Naive thymus-derived CD4-positive, alpha-beta T cell (primary cell): ENCODE measurements around the gene TTBK1. TPM values are rescaled to one million over a fixed set of nuclear protein-coding genes. Genes with fewer than 3 reads are reported as not detected.

Experiments used
- ATAC-seq: fragments of 150-1000 bp; cut with Tn5 transposase; 2 replicates; pipeline ENCODE4 v1.10.0; 2021; ENCODE audit warnings: mild to moderate bottlenecking, moderate library complexity
- CTCF ChIA-PET: fragments of 350-600 bp; sonication (Branson Sonifier 250); formaldehyde crosslinking; loops from one replicate; lab custom pipeline; 2021; ENCODE audit warnings: antibody characterized with exemption; lab: Charles Lee
- POLR2A ChIA-PET: fragments of 350-600 bp; sonication (Branson Sonifier 250); formaldehyde crosslinking; loops from one replicate; lab custom pipeline; 2021; ENCODE audit warnings: antibody characterized with exemption, inconsistent platforms; lab: Charles Lee
- DNase-seq, 9 donors: peaks; one replicate each; pipeline versions ENCODE4 v3.0.0 to v3.0.0-alpha.2; 2020 to 2022; ENCODE audit warnings: mixed read lengths in 1 of 9
- H3K27ac ChIP-seq: one replicate; pipeline ENCODE4 v1.7.0; 2013; ENCODE audit warnings: mild to moderate bottlenecking, low read depth, low read length, moderate library complexity
- H3K27me3 ChIP-seq, 2 donors: one replicate each; pipeline ENCODE4 v1.7.0; 2013; ENCODE audit warnings: low read length in 2 of 2, mild to moderate bottlenecking in 2 of 2, moderate library complexity in 2 of 2; ENCODE audit not compliant: control insufficient read depth in 2 of 2, insufficient read depth in 2 of 2
- H3K36me3 ChIP-seq, 3 experiments: 1 replicate in 2 of 3; 2 replicates in 1 of 3; pipeline ENCODE4 v1.7.0; 2013; ENCODE audit warnings: low read length in 3 of 3, mild to moderate bottlenecking in 3 of 3, moderate library complexity in 1 of 3; ENCODE audit not compliant: insufficient read depth in 3 of 3, control insufficient read depth in 2 of 3
- H3K4me1 ChIP-seq, 2 donors: one replicate each; pipeline ENCODE4 v1.7.0; 2013; ENCODE audit warnings: low read length in 2 of 2, mild to moderate bottlenecking in 2 of 2, moderate library complexity in 1 of 2; ENCODE audit not compliant: control insufficient read depth in 2 of 2, insufficient read depth in 2 of 2
- H3K4me3 ChIP-seq: 2 replicates; pipeline ENCODE4 v1.7.0; 2013; ENCODE audit warnings: mild to moderate bottlenecking, low read length
- H3K9me3 ChIP-seq, 3 experiments: 1 replicate in 2 of 3; 2 replicates in 1 of 3; pipeline ENCODE4 v1.7.0; 2013; ENCODE audit warnings: low read length in 3 of 3; ENCODE audit not compliant: control insufficient read depth in 2 of 3
- H3K27ac Mint-ChIP-seq, 9 donors: one replicate each; pipeline ENCODE4 v1.8.0; 2020 to 2022; ENCODE audit warnings: mixed read lengths in 9 of 9, mild to moderate bottlenecking in 8 of 9, moderate library complexity in 5 of 9, inconsistent platforms in 2 of 9
- H3K27me3 Mint-ChIP-seq, 5 donors: one replicate each; pipeline ENCODE4 v1.8.0; 2021 to 2022; ENCODE audit warnings: mixed read lengths in 5 of 5, mild to moderate bottlenecking in 1 of 5
- H3K36me3 Mint-ChIP-seq, 5 donors: one replicate each; pipeline ENCODE4 v1.8.0; 2020 to 2022; ENCODE audit warnings: mixed read lengths in 5 of 5, mild to moderate bottlenecking in 3 of 5, inconsistent platforms in 1 of 5
- H3K4me1 Mint-ChIP-seq, 7 donors: one replicate each; pipeline ENCODE4 v1.8.0; 2020 to 2022; ENCODE audit warnings: mixed read lengths in 7 of 7, mild to moderate bottlenecking in 3 of 7, inconsistent platforms in 1 of 7
- H3K4me3 Mint-ChIP-seq, 10 donors: one replicate each; pipeline ENCODE4 v1.8.0; 2020 to 2022; ENCODE audit warnings: mild to moderate bottlenecking in 10 of 10, mixed read lengths in 10 of 10, moderate library complexity in 6 of 10, inconsistent platforms in 2 of 10
- H3K9me3 Mint-ChIP-seq, 11 donors: one replicate each; pipeline ENCODE4 v1.8.0; 2020 to 2022; ENCODE audit warnings: mixed read lengths in 11 of 11, mild to moderate bottlenecking in 4 of 11, inconsistent platforms in 1 of 11, moderate library complexity in 1 of 11
- intact Hi-C, 2 donors: fragments of 100-400 bp; cut with micrococcal nuclease; formaldehyde crosslinking; loops; one replicate each; pipeline ENCODE4 v1.15.1; 2023
- polyA plus RNA-seq, 2 donors: library from polyadenylated mRNA; unstranded; fragments of 300-500 nt; fragmentation: Illumina TruSeq; gene quantifications; one replicate each; pipeline ENCODE4 v1.2.3, GENCODE V29; 2021
- total RNA-seq, 6 experiments: library from RNA in 5 of 6; stranded (reverse) in 5 of 6; gene quantifications; 1 replicate in 5 of 6; 2 replicates in 1 of 6; pipeline ENCODE4 v1.2.3 and lab custom pipeline; 2021 to 2026

Gene TTBK1
- total and polyA plus RNA-seq, 7 experiments from 2014 or later, result 0.05 to 0.29 TPM; not detected in 5

- Mint-ChIP-seq H3K36me3 (no peaks in the 10 kb centered on the region), H3K4me3 (no peak overlapping the region), H3K27me3 (peaks cover 0 to 31% (median 7%) of the 10 kb centered on the region in 5 donors), H3K27ac (peak overlapping the region in 1 of 9 donors; percentile 0), H3K4me1 (no peaks in the 10 kb centered on the region), H3K9me3 (no peaks in the 10 kb centered on the region)
- intact Hi-C loops, result no loop called here
- Histone ChIP-seq H3K27me3 (no peaks in the 10 kb centered on the region), H3K27ac (no peak overlapping the region), H3K9me3 (no peaks in the 10 kb centered on the region), H3K4me1 (no peaks in the 10 kb centered on the region), H3K4me3 (no peak overlapping the region), H3K36me3 (no peaks in the 10 kb centered on the region)
- ATAC-seq (no peak), DNase-seq (no peak)
- CTCF ChIA-PET, result no interaction called here
- POLR2A ChIA-PET, result no interaction called here
Measured at GRCh38 chr6:43290905-43291355, 47.6 kb downstream of the TTBK1 start.

GRCh38 chr6:43291708-43292107 is 48.4 kb downstream of the TTBK1 start:
- Mint-ChIP-seq H3K27ac (no peak overlapping the region), H3K4me3 (no peak overlapping the region), H3K9me3 (no peaks in the 10 kb centered on the region), H3K36me3 (no peaks in the 10 kb centered on the region), H3K4me1 (no peaks in the 10 kb centered on the region), H3K27me3 (peaks cover 0 to 31% (median 5%) of the 10 kb centered on the region in 5 donors)
- intact Hi-C loops, result no loop called here
- ATAC-seq (no peak), DNase-seq (no peak)
- no peaks in the 10 kb centered on the region for H3K27me3 ChIP-seq
- no peaks in the 10 kb centered on the region for H3K36me3 ChIP-seq
- H3K27ac ChIP-seq, result no peak overlapping the region
- H3K9me3 ChIP-seq, result no peaks in the 10 kb centered on the region
- CTCF ChIA-PET, result interaction anchor here (0.7 kb wide), 1 partner anchor 478 kb away, joined by 3 read pairs; no protein-coding TSS in a partner anchor
- POLR2A ChIA-PET, result interaction anchor here (0.6 kb wide), 1 partner anchor 45 kb away, joined by 3 read pairs; no protein-coding TSS in a partner anchor
- no peaks in the 10 kb centered on the region for H3K4me1 ChIP-seq
- no peak overlapping the region for H3K4me3 ChIP-seq

- ChIA-PET POLR2A (interaction anchor here (0.6 kb wide), 1 partner anchor 45 kb away, joined by 3 read pairs; no protein-coding TSS in a partner anchor), CTCF (no interaction called here)
- Mint-ChIP-seq H3K36me3 (no peaks in the 10 kb centered on the region), H3K27ac (no peak overlapping the region), H3K4me3 (no peak overlapping the region), H3K4me1 (no peaks in the 10 kb centered on the region), H3K27me3 (peaks cover 0 to 27% (median 0%) of the 10 kb centered on the region in 5 donors), H3K9me3 (no peaks in the 10 kb centered on the region)
- intact Hi-C loops, result no loop called here
- ATAC-seq, result no peak
- no peaks in the 10 kb centered on the region for H3K36me3 ChIP-seq
- no peaks in the 10 kb centered on the region for H3K4me1 ChIP-seq
- no peaks in the 10 kb centered on the region for H3K27me3 ChIP-seq
- H3K27ac ChIP-seq, result no peak overlapping the region
- no peak overlapping the region for H3K4me3 ChIP-seq
- H3K9me3 ChIP-seq, result no peaks in the 10 kb centered on the region
- no peak for DNase-seq
Measured at GRCh38 chr6:43292341-43292740, 49.1 kb downstream of the TTBK1 start.

GRCh38 chr6:43292763-43293318 is 49.6 kb downstream of the TTBK1 start:
- no peak overlapping the region for H3K27ac ChIP-seq
- H3K27ac Mint-ChIP-seq, result no peak overlapping the region
- H3K27me3 Mint-ChIP-seq, result peaks cover 0 to 23% (median 0%) of the 10 kb centered on the region in 5 donors
- POLR2A ChIA-PET, result no interaction called here
- CTCF ChIA-PET, result no interaction called here
- H3K27me3 ChIP-seq, result no peaks in the 10 kb centered on the region
- H3K4me3 Mint-ChIP-seq, result no peak overlapping the region
- H3K4me3 ChIP-seq, result no peak overlapping the region
- H3K4me1 Mint-ChIP-seq, result no peaks in the 10 kb centered on the region
- no peaks in the 10 kb centered on the region for H3K36me3 Mint-ChIP-seq
- DNase-seq, result no peak
- H3K4me1 ChIP-seq, result no peaks in the 10 kb centered on the region
- H3K9me3 ChIP-seq, result no peaks in the 10 kb centered on the region
- no peak for ATAC-seq
- H3K9me3 Mint-ChIP-seq, result no peaks in the 10 kb centered on the region
- intact Hi-C loops, result no loop called here
- no peaks in the 10 kb centered on the region for H3K36me3 ChIP-seq

- DNase-seq, result no peak
- Histone ChIP-seq H3K4me3 (no peak overlapping the region), H3K4me1 (no peaks in the 10 kb centered on the region), H3K27ac (no peak overlapping the region), H3K27me3 (no peaks in the 10 kb centered on the region), H3K36me3 (no peaks in the 10 kb centered on the region), H3K9me3 (no peaks in the 10 kb centered on the region)
- no peak overlapping the region for H3K27ac Mint-ChIP-seq
- peaks cover 0 to 18% (median 3%) of the 10 kb centered on the region in 5 donors for H3K27me3 Mint-ChIP-seq
- no peaks in the 10 kb centered on the region for H3K4me1 Mint-ChIP-seq
- H3K9me3 Mint-ChIP-seq, result no peaks in the 10 kb centered on the region
- H3K36me3 Mint-ChIP-seq, result no peaks in the 10 kb centered on the region
- ATAC-seq, result no peak
- intact Hi-C loops, result no loop called here
- no peak overlapping the region for H3K4me3 Mint-ChIP-seq
- POLR2A ChIA-PET, result no interaction called here
- CTCF ChIA-PET, result no interaction called here
Measured at GRCh38 chr6:43293698-43294097, 50.4 kb downstream of the TTBK1 start.

GRCh38 chr6:43294536-43294935 is 51.3 kb downstream of the TTBK1 start:
- Mint-ChIP-seq H3K27ac (no peak overlapping the region), H3K4me3 (no peak overlapping the region), H3K9me3 (no peaks in the 10 kb centered on the region), H3K4me1 (no peaks in the 10 kb centered on the region), H3K27me3 (peaks cover 0 to 18% (median 4%) of the 10 kb centered on the region in 5 donors), H3K36me3 (no peaks in the 10 kb centered on the region)
- CTCF ChIA-PET, result no interaction called here
- POLR2A ChIA-PET, result no interaction called here
- DNase-seq (no peak), ATAC-seq (no peak)
- Histone ChIP-seq H3K4me3 (no peak overlapping the region), H3K27me3 (no peaks in the 10 kb centered on the region), H3K9me3 (no peaks in the 10 kb centered on the region), H3K36me3 (no peaks in the 10 kb centered on the region), H3K4me1 (no peaks in the 10 kb centered on the region), H3K27ac (no peak overlapping the region)
- intact Hi-C loops, result no loop called here

GRCh38 chr6:43295456-43295855 is 52.2 kb downstream of the TTBK1 start:
- Mint-ChIP-seq H3K27ac (no peak overlapping the region), H3K4me1 (peaks cover 0 to 7% (median 0%) of the 10 kb centered on the region in 7 donors), H3K4me3 (no peak overlapping the region), H3K9me3 (no peaks in the 10 kb centered on the region), H3K27me3 (peaks cover 0 to 17% (median 7%) of the 10 kb centered on the region in 5 donors), H3K36me3 (no peaks in the 10 kb centered on the region)
- no peaks in the 10 kb centered on the region for H3K36me3 ChIP-seq
- ATAC-seq, result no peak
- no peaks in the 10 kb centered on the region for H3K4me1 ChIP-seq
- no peaks in the 10 kb centered on the region for H3K9me3 ChIP-seq
- H3K27ac ChIP-seq, result no peak overlapping the region
- no peaks in the 10 kb centered on the region for H3K27me3 ChIP-seq
- intact Hi-C loops, result no loop called here
- no peak for DNase-seq
- CTCF ChIA-PET, result interaction anchor here (0.6 to 1.3 kb wide), 3 partner anchors 11 to 321 kb away, joined by 3 read pairs; no protein-coding TSS in a partner anchor
- POLR2A ChIA-PET, result no interaction called here
- H3K4me3 ChIP-seq, result no peak overlapping the region
